NOMO-1 treated with DMSO at 0.1 percent for 48 hours (cell line): ENCODE data around the gene NGFR.
A peak's percentile ranks its signal among the peaks of the same experiment; 100 is the strongest.

ENCODE experiments used
- DNase-seq: peaks from one replicate; lab custom pipeline; 2025; ENCODE audit not compliant: unreplicated experiment; lab: John Stamatoyannopoulos, UW

Gene NGFR

GRCh38 chr17:49494986-49495841 lies at the start of gene NGFR:
Gene NGFR, plus strand, starts transcription at chr17:49495293. Its CDS starts 125 bp downstream, at chr17:49495418.
- peak; percentile 53 for DNase-seq

- DNase-seq = no peak
These were observed 49.5 kb upstream of the NGFR start for GRCh38 chr17:49445591-49445990.

- DNase-seq = no peak
These were observed 47.3 kb upstream of the NGFR start for GRCh38 chr17:49447628-49448302.

GRCh38 chr17:49450181-49450580 lies 44.9 kb upstream of the NGFR start:
- no peak for DNase-seq

- DNase-seq = no peak
These were observed 44.4 kb upstream of the NGFR start for GRCh38 chr17:49450735-49451134.

- no peak for DNase-seq
These were observed 42.9 kb upstream of the NGFR start for GRCh38 chr17:49452201-49452600.

GRCh38 chr17:49452661-49453060 lies 42.4 kb upstream of the NGFR start:
- DNase-seq = no peak

DNA sequence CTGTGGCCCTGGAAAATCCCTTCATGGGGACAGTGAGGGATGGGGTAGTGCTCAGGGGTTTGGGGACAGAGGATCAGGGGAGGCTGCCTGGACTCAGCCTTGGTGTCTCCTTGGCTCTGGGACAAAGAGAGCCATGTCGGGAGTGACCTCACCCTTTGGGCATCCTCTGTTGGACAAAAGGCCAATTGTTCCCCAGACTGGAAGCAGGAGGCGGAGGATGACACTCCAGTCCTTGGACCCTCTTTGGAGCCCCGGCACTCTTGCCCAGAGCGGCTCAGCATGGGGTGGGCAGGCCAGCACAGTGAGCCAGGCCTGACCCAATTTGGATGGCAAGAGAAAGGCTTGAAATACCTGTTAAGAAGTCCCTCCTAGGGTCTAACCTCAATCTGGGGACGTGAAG lies 41.0 kb upstream of the NGFR start:
- DNase-seq = no peak

GRCh38 chr17:49455272-49455861 lies 39.7 kb upstream of the NGFR start:
- DNase-seq = no peak

- DNase-seq = no peak
These were observed 38.7 kb upstream of the NGFR start for GRCh38 chr17:49456183-49456965.

GRCh38 chr17:49457564-49458535 lies 37.2 kb upstream of the NGFR start:
- DNase-seq = no peak

DNA sequence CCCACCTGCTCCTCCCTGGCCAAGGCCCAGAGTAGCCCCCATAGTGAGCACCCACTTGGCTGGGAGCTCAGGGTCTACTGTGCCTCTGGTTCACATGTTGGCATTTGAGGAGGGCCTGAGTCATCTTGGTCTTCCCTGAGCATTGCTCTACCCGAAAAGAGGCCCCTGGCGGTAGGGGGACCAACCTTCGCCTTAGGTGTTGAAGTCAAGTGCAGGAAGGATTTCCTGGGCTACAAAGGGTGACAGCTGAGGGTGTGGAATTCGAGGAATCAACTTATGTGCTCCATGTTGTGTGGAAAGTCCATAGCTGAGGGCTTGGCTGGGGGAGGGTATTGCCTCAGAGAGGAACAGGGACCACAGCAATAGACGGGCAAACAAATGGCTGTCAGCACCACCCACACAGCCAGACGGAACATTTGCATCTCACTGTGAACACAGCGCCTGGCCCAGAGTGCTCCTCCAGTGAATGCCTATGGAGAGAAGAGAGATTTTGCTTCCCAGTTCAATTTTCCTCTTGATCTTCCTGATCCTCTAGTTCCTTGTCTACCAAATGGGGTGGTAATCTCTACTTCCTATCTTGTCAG lies 35.6 kb upstream of the NGFR start:
- DNase-seq = no peak

DNA sequence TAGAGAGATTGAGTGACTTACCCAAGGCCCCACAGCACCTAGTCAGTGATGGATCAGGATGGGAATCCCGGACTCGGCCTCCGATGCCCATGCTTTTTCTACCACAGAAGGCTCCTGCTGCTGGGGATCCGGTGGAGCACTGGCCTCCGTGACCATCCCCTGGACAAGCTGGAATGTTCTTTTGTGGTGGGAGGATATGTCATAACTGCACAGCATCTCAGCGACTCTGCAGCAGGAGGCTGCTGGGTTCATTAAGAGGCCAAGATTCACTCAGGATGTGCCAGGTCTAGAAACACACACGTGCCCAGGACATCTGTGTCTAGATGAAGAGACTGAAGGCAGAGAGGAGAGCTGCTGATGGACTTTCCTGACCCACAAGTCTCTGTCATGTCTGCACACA lies 34.7 kb upstream of the NGFR start:
- DNase-seq = no peak

DNA sequence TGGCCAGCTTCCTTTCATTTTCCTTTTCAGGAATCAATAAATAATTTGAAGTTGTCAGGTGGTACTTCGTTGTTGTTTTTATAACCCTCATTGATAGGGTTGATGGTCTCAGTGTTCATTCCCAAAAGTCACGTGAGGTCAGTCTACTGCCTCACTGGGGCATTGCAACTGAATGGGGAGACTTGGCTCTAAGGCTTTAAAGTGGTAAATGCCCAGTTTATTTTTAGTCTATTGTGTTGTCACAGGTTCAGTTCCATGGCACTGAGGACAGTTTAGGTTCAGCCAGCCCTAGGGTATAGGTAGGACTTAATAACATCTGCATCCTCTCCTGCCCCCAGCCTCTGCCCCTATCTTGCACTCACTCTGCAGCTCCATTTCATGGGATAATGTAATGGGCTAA lies 33.5 kb upstream of the NGFR start:
- DNase-seq = no peak

DNA sequence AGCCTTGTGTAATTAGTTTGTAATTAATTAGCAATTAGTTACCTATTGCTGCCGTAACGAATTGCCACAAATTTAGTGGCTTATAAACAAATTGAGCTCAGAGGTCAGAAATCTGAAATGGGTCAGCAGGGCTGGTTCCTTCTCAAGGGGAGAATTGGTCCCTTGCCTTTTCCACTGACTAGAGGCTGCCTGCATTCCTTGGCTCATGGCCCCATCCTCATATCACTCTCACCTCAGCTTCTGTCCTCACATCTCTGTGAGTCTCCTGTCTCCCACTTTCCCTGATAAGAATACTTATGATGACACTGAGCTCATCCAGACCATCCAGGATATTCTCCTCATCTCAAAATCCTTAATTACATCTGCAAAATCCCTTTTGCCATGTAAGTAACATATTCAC lies 31.0 kb upstream of the NGFR start:
- no peak for DNase-seq

DNA sequence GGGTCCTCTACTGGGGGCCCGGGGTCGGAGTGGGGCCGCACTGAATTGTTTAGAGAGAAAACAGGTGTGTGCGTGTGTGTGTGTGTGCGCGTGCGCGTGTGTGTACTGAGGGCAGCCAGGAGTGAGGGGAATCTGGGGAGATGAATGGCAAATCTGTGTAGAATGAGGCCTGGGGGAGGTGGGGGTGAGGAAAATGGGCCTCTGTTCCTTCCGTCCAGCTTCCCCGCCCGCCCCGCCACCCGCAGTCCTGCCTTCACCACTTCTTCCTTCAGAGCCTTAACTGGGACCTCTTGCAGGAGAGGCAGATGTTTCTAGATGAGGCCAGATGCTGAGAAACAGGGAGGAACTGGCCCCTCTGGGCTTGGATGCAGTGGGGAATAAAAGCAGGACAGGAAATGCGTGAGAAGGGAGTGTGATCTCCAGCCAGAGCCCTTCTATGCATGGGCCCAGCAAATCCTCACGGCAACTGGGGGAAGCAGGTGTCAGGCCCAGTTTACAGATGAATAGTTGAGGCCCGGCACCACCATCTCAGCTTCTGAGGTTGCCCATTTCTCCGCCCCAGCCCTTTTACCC lies 29.7 kb upstream of the NGFR start:
- DNase-seq = no peak

- no peak for DNase-seq
These were observed 28.7 kb upstream of the NGFR start for GRCh38 chr17:49466436-49466835.

- no peak for DNase-seq
These were observed 27.9 kb upstream of the NGFR start for GRCh38 chr17:49467175-49467574.

DNA sequence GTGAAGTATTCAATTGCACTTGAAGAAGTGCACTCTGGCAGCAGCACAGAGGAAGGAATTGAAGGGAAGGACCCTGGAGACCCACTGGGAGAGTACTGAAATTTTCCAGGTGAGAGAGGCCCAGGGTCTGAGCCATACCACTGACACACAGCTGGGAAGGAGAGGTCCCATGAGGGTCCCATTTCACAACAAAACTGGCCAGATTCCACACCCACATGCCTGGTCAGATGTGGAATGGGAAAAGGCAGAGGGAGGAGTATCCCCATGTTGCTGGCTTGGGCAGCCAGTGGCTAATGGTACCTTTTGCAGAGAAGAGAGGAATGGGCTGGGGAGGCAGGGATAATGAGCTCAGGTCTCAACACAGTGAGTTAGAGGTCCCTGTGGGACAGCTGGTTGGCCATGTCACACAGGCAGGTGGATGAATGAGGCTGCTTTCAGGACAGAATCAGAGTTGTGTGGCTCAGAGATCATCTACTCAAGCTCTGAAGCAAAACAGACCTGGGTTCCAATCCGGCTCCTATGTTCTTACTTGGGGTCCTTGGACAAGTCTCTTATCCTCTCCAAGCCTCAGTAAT lies 26.2 kb upstream of the NGFR start:
- no peak for DNase-seq
